ENCODE data around the gene SUSD1. TPM values are rescaled to one million over a fixed set of nuclear protein-coding genes. Genes with fewer than 3 reads are reported as not detected.
"Not testable (repeated sequence)": the region's sequence is repeated elsewhere in the genome, so short reads cannot be mapped to it uniquely, and the experiment has no call there.

The SUSD1 gene
- total RNA-seq, result 35.4 and 35.9 TPM in 2 replicates

GRCh38 chr9:112174965-112175795, at the start of gene SUSD1:
Gene SUSD1 (minus strand): TSS chr9:112175297. CDS start chr9:112175235, 62 bp downstream.
- DNase-seq (ENCODE audit: low read depth in 2 of 2), result peak in 1 of 2 donors; percentile 26

- no peak for DNase-seq (ENCODE audit: low read depth in 2 of 2)
Observed at GRCh38 chr9:112224401-112225289, 49.5 kb upstream of the SUSD1 start.

GRCh38 chr9:112218908-112219307, 43.8 kb upstream of the SUSD1 start:
- no peak for DNase-seq (ENCODE audit: low read depth in 2 of 2)

GRCh38 chr9:112212926-112213325, 37.8 kb upstream of the SUSD1 start:
- DNase-seq (ENCODE audit: low read depth in 2 of 2), result no peak

GRCh38 chr9:112207451-112207850, 32.4 kb upstream of the SUSD1 start:
- DNase-seq (ENCODE audit: low read depth in 2 of 2), result no peak

- no peak for DNase-seq (ENCODE audit: low read depth in 2 of 2)
Observed at GRCh38 chr9:112203536-112203935, 28.4 kb upstream of the SUSD1 start.

GRCh38 chr9:112200711-112201110, 25.6 kb upstream of the SUSD1 start:
- DNase-seq (ENCODE audit: low read depth in 2 of 2), result no peak

GRCh38 chr9:112198646-112199045, 23.5 kb upstream of the SUSD1 start:
- no peak for DNase-seq (ENCODE audit: low read depth in 2 of 2)

- no peak for DNase-seq (ENCODE audit: low read depth in 2 of 2)
Observed at GRCh38 chr9:112194969-112195431, 19.9 kb upstream of the SUSD1 start.

GRCh38 chr9:112193572-112194288, 18.6 kb upstream of the SUSD1 start:
- DNase-seq (ENCODE audit: low read depth in 2 of 2), result no peak

GRCh38 chr9:112190320-112190719, 15.2 kb upstream of the SUSD1 start:
- not testable (repeated sequence) for DNase-seq (ENCODE audit: low read depth in 2 of 2)

GRCh38 chr9:112188884-112189283, 13.8 kb upstream of the SUSD1 start:
- no peak for DNase-seq (ENCODE audit: low read depth in 2 of 2)

- DNase-seq (ENCODE audit: low read depth in 2 of 2), result no peak
Observed at GRCh38 chr9:112187404-112187803, 12.3 kb upstream of the SUSD1 start.

GRCh38 chr9:112186695-112187094, 11.6 kb upstream of the SUSD1 start:
- DNase-seq (ENCODE audit: low read depth in 2 of 2), result no peak

GRCh38 chr9:112184946-112185345, 9.8 kb upstream of the SUSD1 start:
- no peak for DNase-seq (ENCODE audit: low read depth in 2 of 2)

GRCh38 chr9:112184221-112184620, 9.1 kb upstream of the SUSD1 start:
- no peak for DNase-seq (ENCODE audit: low read depth in 2 of 2)

GRCh38 chr9:112180387-112180881, 5.3 kb upstream of the SUSD1 start:
- no peak for DNase-seq (ENCODE audit: low read depth in 2 of 2)

- no peak for DNase-seq (ENCODE audit: low read depth in 2 of 2)
Observed at GRCh38 chr9:112179816-112180215, 4.7 kb upstream of the SUSD1 start.

- DNase-seq (ENCODE audit: low read depth in 2 of 2), result no peak
Observed at GRCh38 chr9:112176524-112176923, 1.4 kb upstream of the SUSD1 start.

GRCh38 chr9:112175796-112176315, 759 bp upstream of the SUSD1 start:
- no peak for DNase-seq (ENCODE audit: low read depth in 2 of 2)
